Uterus (tissue), 2 donors: Measurements from ENCODE around the gene DDX28.

ENCODE experiments used
- CTCF ChIP-seq, 4 experiments: fragments of 200-600 bp in 2 of 4; fragments of 450-650 bp in 2 of 4; sonication (generic) in 2 of 4; IDR thresholded peaks; one replicate each; pipeline ENCODE4 v1.5.1; 2016 to 2019; ENCODE audit warnings: antibody characterized with exemption in 4 of 4, mild to moderate bottlenecking in 2 of 4, moderate library complexity in 1 of 4
- POLR2A ChIP-seq, 2 donors: fragments of 450-650 bp; IDR thresholded peaks; one replicate each; pipeline ENCODE4 v1.6.1; 2016; ENCODE audit warnings: antibody characterized with exemption in 2 of 2, mild to moderate bottlenecking in 1 of 2, moderate library complexity in 1 of 2

DNA sequence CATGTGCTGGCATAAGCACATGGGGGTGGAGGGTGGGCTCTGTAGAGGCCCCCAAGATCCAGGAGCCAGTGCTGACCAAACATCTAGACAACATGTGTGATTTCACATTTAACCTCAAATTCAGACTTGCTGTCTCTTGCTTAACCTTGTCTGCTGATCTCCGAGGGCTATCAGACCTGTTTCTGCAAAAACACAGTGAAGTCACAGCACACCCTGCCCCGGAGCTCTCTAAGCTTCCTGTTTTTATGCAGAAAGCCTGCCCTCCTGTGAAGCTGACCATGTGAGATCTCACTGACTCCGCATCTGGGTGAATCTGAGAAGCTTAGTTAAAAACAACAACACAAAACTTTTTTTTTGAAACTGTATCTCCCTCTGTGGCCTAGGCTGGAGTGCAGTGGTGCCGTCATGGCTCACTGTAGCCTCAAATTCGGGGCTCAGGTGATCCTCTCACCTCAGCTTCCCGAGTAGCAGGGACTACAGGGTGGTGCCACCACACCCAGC, 17.2 kb downstream of the DDX28 start:
- TF ChIP-seq CTCF (IDR thresholded peaks at IDR 0.05): no peak
- TF ChIP-seq POLR2A (IDR thresholded peaks at IDR 0.05): no peak
